Smooth muscle cell (in vitro differentiated cells): Measurements from ENCODE around the gene MRPL20. TPM values are rescaled to one million over a fixed set of nuclear protein-coding genes. Genes with fewer than 3 reads are reported as not detected.

Experiments used
- DNase-seq: peaks from one replicate; lab custom pipeline; 2025; ENCODE audit not compliant: unreplicated experiment; lab: John Stamatoyannopoulos, UW
- H2AFZ ChIP-seq: fragments of 200-600 bp; sonication (generic); 2 replicates; pipeline ENCODE4 v1.6.0; 2016; ENCODE audit warnings: antibody characterized with exemption, low read depth, mild to moderate bottlenecking
- H3F3A ChIP-seq: fragments of 200-600 bp; sonication (generic); 2 replicates; pipeline ENCODE4 v1.6.0; 2017; ENCODE audit warnings: antibody characterized with exemption, low read depth
- H3K27ac ChIP-seq: fragments of 200-600 bp; sonication (generic); 2 replicates; pipeline ENCODE4 v1.5.1; 2016; ENCODE audit warnings: low read depth, mild to moderate bottlenecking
- H3K27me3 ChIP-seq: fragments of 200-600 bp; sonication (generic); 2 replicates; pipeline ENCODE4 v1.6.1; 2016; ENCODE audit warnings: low read depth, mild to moderate bottlenecking
- H3K36me3 ChIP-seq: fragments of 200-600 bp; sonication (generic); 2 replicates; pipeline ENCODE4 v1.5.1; 2016; ENCODE audit warnings: low read depth
- H3K4me1 ChIP-seq: fragments of 200-600 bp; sonication (generic); 2 replicates; pipeline ENCODE4 v1.5.1; 2016; ENCODE audit warnings: low read depth
- H3K4me2 ChIP-seq: fragments of 200-600 bp; sonication (generic); 2 replicates; pipeline ENCODE4 v1.6.0; 2016; ENCODE audit warnings: mild to moderate bottlenecking
- H3K4me3 ChIP-seq: fragments of 200-600 bp; sonication (generic); 2 replicates; pipeline ENCODE4 v1.5.1; 2016; ENCODE audit warnings: mild to moderate bottlenecking
- H3K79me2 ChIP-seq: fragments of 200-600 bp; sonication (generic); 2 replicates; pipeline ENCODE4 v1.6.0; 2016; ENCODE audit warnings: low read depth, mild to moderate bottlenecking
- H3K9ac ChIP-seq: fragments of 200-600 bp; sonication (generic); 2 replicates; pipeline ENCODE4 v1.6.0; 2016; ENCODE audit warnings: low read depth
- H3K9me3 ChIP-seq: fragments of 200-600 bp; sonication (generic); replicated peaks from 2 replicates; pipeline ENCODE4 v1.5.1; 2016; ENCODE audit warnings: low read depth
- H4K20me1 ChIP-seq: fragments of 200-600 bp; sonication (generic); 2 replicates; pipeline ENCODE4 v1.6.0; 2016; ENCODE audit warnings: low read depth
- WGBS: methylation state at CpG from one replicate; pipeline ENCODE4 v1.1.7; 2016; ENCODE audit warnings: low lambda C conversion rate; 5-methylcytosine and 5-hydroxymethylcytosine counted together
- polyA plus RNA-seq: library from polyadenylated mRNA; unstranded; fragments of >200 nt; fragmentation: Nextera tagmentation; extraction: Ambion mirVana; gene quantifications from 2 replicates; pipeline ENCODE4 v1.2.1, GENCODE V29; 2016
- total RNA-seq: library from RNA; depleted of rRNA; stranded (reverse); fragments of >200 nt; gene quantifications from 2 replicates; pipeline ENCODE4 v1.2.3, GENCODE V29; 2014
- TF ChIP-seq, protein P1 (sequence below): fragments of 200-600 bp; sonication (generic); IDR thresholded peaks from 2 replicates; pipeline ENCODE4 v1.5.1; 2017; ENCODE audit warnings: borderline replicate concordance, mild to moderate bottlenecking, antibody characterized with exemption; ENCODE audit not compliant: insufficient read depth, poor library complexity, severe bottlenecking

MRPL20 gene
- total and polyA plus RNA-seq, 2 experiments from 2014 or later: 99.6 to 147 TPM

DNA sequence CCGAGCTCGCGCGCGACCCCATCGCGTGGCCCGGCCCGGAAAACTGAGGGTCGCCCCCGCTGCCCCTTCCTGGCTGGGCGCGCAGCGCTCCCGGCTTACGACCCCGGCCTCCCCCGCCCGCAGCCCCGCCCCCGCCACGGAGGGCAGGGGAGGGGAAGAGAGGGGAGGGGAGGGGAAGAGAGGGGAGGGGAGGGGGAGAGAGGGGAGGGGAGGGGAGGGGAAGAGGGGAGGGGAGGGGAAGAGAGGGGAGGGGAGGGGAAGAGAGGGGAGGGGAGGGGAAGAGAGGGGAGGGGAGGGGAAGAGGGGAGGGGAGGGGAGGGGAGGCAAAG is 20.7 kb upstream of the MRPL20 start:
- Histone ChIP-seq H4K20me1 (no peaks in the 10 kb centered on the region), H2AFZ (no peak overlapping the region), H3K9ac (no peak overlapping the region), H3K79me2 (no peaks in the 10 kb centered on the region), H3F3A (peaks cover 25% of the 10 kb centered on the region), H3K9me3 (no peaks in the 10 kb centered on the region), H3K27ac (no peak overlapping the region), H3K4me1 (peaks cover 36% of the 10 kb centered on the region), H3K36me3 (no peaks in the 10 kb centered on the region), H3K4me3 (peak overlapping the region; percentile 57), H3K4me2 (peak overlapping the region; percentile 83), H3K27me3 (no peaks in the 10 kb centered on the region)
- TF ChIP-seq, protein P1, sequence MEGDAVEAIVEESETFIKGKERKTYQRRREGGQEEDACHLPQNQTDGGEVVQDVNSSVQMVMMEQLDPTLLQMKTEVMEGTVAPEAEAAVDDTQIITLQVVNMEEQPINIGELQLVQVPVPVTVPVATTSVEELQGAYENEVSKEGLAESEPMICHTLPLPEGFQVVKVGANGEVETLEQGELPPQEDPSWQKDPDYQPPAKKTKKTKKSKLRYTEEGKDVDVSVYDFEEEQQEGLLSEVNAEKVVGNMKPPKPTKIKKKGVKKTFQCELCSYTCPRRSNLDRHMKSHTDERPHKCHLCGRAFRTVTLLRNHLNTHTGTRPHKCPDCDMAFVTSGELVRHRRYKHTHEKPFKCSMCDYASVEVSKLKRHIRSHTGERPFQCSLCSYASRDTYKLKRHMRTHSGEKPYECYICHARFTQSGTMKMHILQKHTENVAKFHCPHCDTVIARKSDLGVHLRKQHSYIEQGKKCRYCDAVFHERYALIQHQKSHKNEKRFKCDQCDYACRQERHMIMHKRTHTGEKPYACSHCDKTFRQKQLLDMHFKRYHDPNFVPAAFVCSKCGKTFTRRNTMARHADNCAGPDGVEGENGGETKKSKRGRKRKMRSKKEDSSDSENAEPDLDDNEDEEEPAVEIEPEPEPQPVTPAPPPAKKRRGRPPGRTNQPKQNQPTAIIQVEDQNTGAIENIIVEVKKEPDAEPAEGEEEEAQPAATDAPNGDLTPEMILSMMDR: no peak
- WGBS: no CpG with 5 or more reads among the region's 22 CpGs
- no peak for DNase-seq

- TF ChIP-seq, protein P1: no peak
- 10% methylated on average over 2 of the region's 66 CpGs for WGBS
- Histone ChIP-seq H2AFZ (no peak overlapping the region), H3K79me2 (no peaks in the 10 kb centered on the region), H3K27ac (no peak overlapping the region), H3K4me2 (peak overlapping the region; percentile 83), H4K20me1 (no peaks in the 10 kb centered on the region), H3K4me3 (peak overlapping the region; percentile 57), H3K27me3 (no peaks in the 10 kb centered on the region), H3K9me3 (no peaks in the 10 kb centered on the region), H3K9ac (no peak overlapping the region), H3K4me1 (peaks cover 31% of the 10 kb centered on the region), H3K36me3 (no peaks in the 10 kb centered on the region), H3F3A (peaks cover 25% of the 10 kb centered on the region)
- DNase-seq: no peak
Measured at GRCh38 chr1:1427106-1427819, 20.2 kb upstream of the MRPL20 start.

DNA sequence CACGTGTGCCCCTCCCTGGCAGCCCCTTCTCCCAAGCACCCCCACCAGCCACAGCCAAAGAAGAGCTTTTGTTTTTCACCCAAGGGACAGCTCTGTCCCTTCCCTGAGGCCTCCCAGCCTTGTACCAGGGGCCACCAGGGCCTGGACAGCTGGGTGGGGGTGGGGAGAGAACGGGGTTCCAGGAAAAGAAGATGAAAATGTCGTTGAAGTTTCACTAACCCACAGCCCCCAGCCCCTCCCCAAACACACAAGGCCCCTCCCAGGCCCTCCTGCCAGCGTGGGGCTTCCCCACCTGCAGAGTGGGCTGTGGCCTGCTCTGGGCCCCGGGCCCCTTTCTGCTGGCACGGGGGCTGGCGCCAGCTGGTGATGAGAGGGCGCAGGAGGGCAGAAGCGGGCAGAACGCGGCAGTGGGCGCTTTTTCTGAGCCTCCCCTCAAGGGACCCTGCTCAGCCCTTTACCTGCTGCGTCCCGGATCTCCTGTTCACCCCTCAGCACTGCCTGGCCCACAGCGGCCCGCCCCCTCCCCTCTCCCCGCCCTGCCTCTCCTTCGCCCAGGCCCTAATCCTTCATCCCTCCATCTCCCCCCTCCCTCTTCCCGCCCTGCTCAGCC is 19.5 kb upstream of the MRPL20 start:
- Histone ChIP-seq H3K4me1 (peaks cover 24% of the 10 kb centered on the region), H2AFZ (no peak overlapping the region), H3K79me2 (no peaks in the 10 kb centered on the region), H3K27ac (no peak overlapping the region), H4K20me1 (no peaks in the 10 kb centered on the region), H3K4me2 (no peak overlapping the region), H3K36me3 (no peaks in the 10 kb centered on the region), H3K27me3 (no peaks in the 10 kb centered on the region), H3K9me3 (no peaks in the 10 kb centered on the region), H3F3A (peaks cover 25% of the 10 kb centered on the region), H3K9ac (no peak overlapping the region), H3K4me3 (no peak overlapping the region)
- WGBS: 44% methylated on average over 12 of the region's 19 CpGs
- DNase-seq: no peak
- TF ChIP-seq, protein P1: no peak
